ENCODE measurements around the gene MIP. TPM values are rescaled to one million over a fixed set of nuclear protein-coding genes. Genes with fewer than 3 reads are reported as not detected.

Gene MIP
- total and polyA plus RNA-seq, 2 of the 13 experiments (the other 11 are each of a cell fraction or from before 2014, with no cell fraction given): not detected

DNA sequence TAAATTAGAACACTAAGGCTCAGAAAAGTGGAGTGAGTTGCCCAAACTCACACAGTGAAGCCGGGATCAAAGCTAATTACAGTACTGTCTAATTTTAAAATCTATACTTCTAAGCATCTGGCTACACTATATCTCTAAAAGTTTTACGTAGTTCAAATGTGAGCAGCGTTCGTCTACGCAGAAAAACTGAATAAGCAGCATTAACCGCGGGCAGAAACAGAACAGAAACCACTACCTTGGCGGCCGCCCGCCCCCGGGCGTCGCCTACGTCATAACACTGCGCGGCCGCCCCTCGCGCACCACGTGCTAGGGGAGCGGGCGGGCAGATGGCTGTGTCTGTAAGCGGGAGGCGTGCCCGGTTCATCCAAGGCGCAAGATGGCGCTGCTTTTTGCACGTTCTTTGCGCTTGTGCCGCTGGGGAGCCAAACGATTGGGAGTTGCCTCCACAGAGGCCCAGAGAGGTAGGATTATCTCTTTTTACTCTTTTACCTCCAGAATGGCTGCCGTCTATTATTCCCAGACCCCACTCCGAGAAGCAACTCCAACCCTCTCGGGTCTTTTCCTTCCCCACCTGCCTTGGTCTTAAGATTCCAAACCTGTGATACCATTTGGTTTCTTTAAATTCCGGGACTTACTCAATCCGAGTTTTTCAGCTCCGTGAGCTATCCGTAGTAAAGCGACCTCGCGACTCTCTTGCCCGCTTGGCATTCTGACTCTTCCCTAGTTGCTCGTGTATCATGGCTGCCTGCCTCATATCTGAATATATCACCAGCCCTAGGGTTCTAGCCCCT is 14.0 kb upstream of the MIP start, which contains the start of gene SPRYD4 (continued):
- TF ChIP-seq, protein P1, sequence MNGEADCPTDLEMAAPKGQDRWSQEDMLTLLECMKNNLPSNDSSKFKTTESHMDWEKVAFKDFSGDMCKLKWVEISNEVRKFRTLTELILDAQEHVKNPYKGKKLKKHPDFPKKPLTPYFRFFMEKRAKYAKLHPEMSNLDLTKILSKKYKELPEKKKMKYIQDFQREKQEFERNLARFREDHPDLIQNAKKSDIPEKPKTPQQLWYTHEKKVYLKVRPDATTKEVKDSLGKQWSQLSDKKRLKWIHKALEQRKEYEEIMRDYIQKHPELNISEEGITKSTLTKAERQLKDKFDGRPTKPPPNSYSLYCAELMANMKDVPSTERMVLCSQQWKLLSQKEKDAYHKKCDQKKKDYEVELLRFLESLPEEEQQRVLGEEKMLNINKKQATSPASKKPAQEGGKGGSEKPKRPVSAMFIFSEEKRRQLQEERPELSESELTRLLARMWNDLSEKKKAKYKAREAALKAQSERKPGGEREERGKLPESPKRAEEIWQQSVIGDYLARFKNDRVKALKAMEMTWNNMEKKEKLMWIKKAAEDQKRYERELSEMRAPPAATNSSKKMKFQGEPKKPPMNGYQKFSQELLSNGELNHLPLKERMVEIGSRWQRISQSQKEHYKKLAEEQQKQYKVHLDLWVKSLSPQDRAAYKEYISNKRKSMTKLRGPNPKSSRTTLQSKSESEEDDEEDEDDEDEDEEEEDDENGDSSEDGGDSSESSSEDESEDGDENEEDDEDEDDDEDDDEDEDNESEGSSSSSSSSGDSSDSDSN (CRISPR knock-in tag; IDR thresholded peaks at IDR 0.05): peak; percentile 48; the same call in 1 of the 2 replicates
- peak; percentile 82 for TF ChIP-seq ZNF747 (CRISPR knock-in tag; IDR thresholded peaks at IDR 0.05; ENCODE audit: borderline replicate concordance)
- TF ChIP-seq CBX5 (CRISPR knock-in tag; IDR thresholded peaks at IDR 0.05; ENCODE audit: borderline replicate concordance): peak; percentile 90
- TF ChIP-seq MXD3 (CRISPR knock-in tag; IDR thresholded peaks at IDR 0.05): peak; percentile 99
- TF ChIP-seq CREB3 (CRISPR knock-in tag; IDR thresholded peaks at IDR 0.05): no peak
- 0 out of 2 replicates have a peak, but pooled peaks have one; percentile 33 for TF ChIP-seq ZNF34 (CRISPR knock-in tag; IDR thresholded peaks at IDR 0.05; ENCODE audit: borderline replicate concordance)
- TF ChIP-seq CEBPZ (IDR thresholded peaks at IDR 0.05; ENCODE audit: low read length): no peak
- peak; percentile 58; the same call in 1 of the 2 replicates for TF ChIP-seq STAT5B (CRISPR knock-in tag; IDR thresholded peaks at IDR 0.05)
- TF ChIP-seq ZBTB3 (CRISPR knock-in tag; IDR thresholded peaks at IDR 0.05; ENCODE audit: borderline replicate concordance, low read depth): peak; percentile 74
- TF ChIP-seq ZNF382 (CRISPR knock-in tag; IDR thresholded peaks at IDR 0.05; ENCODE audit: borderline replicate concordance): no peak
- no peak for TF ChIP-seq TEF (CRISPR knock-in tag; IDR thresholded peaks at IDR 0.05)
- TF ChIP-seq, protein P2, sequence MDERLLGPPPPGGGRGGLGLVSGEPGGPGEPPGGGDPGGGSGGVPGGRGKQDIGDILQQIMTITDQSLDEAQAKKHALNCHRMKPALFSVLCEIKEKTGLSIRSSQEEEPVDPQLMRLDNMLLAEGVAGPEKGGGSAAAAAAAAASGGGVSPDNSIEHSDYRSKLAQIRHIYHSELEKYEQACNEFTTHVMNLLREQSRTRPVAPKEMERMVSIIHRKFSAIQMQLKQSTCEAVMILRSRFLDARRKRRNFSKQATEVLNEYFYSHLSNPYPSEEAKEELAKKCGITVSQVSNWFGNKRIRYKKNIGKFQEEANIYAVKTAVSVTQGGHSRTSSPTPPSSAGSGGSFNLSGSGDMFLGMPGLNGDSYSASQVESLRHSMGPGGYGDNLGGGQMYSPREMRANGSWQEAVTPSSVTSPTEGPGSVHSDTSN (CRISPR knock-in tag; IDR thresholded peaks at IDR 0.05): no peak
- peak; percentile 93 for TF ChIP-seq HDAC2 (CRISPR knock-in tag; IDR thresholded peaks at IDR 0.05)
- TF ChIP-seq PCBP2 (optimal IDR thresholded peaks at IDR 0.05; ENCODE audit: low read depth, low read length, poor library complexity, severe bottlenecking): no peak
- TF ChIP-seq, protein P3, sequence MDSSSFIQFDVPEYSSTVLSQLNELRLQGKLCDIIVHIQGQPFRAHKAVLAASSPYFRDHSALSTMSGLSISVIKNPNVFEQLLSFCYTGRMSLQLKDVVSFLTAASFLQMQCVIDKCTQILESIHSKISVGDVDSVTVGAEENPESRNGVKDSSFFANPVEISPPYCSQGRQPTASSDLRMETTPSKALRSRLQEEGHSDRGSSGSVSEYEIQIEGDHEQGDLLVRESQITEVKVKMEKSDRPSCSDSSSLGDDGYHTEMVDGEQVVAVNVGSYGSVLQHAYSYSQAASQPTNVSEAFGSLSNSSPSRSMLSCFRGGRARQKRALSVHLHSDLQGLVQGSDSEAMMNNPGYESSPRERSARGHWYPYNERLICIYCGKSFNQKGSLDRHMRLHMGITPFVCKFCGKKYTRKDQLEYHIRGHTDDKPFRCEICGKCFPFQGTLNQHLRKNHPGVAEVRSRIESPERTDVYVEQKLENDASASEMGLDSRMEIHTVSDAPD (CRISPR knock-in tag; IDR thresholded peaks at IDR 0.05): no peak
- peak; percentile 75 for TF ChIP-seq IKZF4 (CRISPR knock-in tag; IDR thresholded peaks at IDR 0.05; ENCODE audit: borderline replicate concordance, low read depth, not compliant biosample characterization)

Measured in HepG2 (cell line).